K562 (cell line): ENCODE measurements around the gene RNF207. TPM values are rescaled to one million over a fixed set of nuclear protein-coding genes. Genes with fewer than 3 reads are reported as not detected.
A peak's percentile ranks its signal among the peaks of the same experiment; 100 is the strongest.

ENCODE experiments used
- ATAC-seq: fragments of 200-7000 bp; cut with Tn5 transposase; 3 replicates; pipeline ENCODE4 v1.9.1; 2020; ENCODE audit warnings: moderate library complexity
- Bru-seq: library from RNA; stranded (reverse); fragments of 400-500 nt; gene quantifications from one replicate; lab custom pipeline; 2021; lab: Mats Ljungman, UMichigan
- BruChase-seq, 2 experiments: library from RNA; stranded (reverse); fragments of 400-500 nt; gene quantifications; one replicate each; lab custom pipeline; 2021; lab: Mats Ljungman, UMichigan
- BruUV-seq: library from RNA; stranded (reverse); fragments of 400-500 nt; replicated peaks from 2 replicates; lab custom pipeline; 2021; lab: Mats Ljungman, UMichigan
- CTCF ChIA-PET: fragments of 300-600 bp; formaldehyde crosslinking; extraction: SDS; loops from one replicate; lab custom pipeline; 2021; ENCODE audit warnings: low intra/inter-chr PET ratio; lab: Yijun Ruan, JAX
- POLR2A ChIA-PET: fragments of 300-600, 350-650 bp; sonication (Branson Sonifier 250); formaldehyde crosslinking; extraction: SDS; loops from one replicate; lab custom pipeline; 2021; ENCODE audit warnings: antibody characterized with exemption, inconsistent platforms; lab: Yijun Ruan, JAX
- DNase-seq, 4 experiments: peaks; one replicate each; pipeline versions ENCODE4 v3.0.0 to v3.0.0-alpha.2; 2011 to 2018; ENCODE audit warnings: low spot score in 3 of 4, mixed read lengths in 3 of 4; ENCODE audit errors: extremely low read depth in 1 of 4
- FAIRE-seq: peaks from 2 replicates; lab custom pipeline; 2011; peaks lifted over from hg19 to GRCh38; lab: Jason Lieb, UNC
- H2AFZ ChIP-seq: 2 replicates; pipeline ENCODE4 v1.6.0; 2011; ENCODE audit warnings: low read depth, low read length, control low read depth, inconsistent platforms
- H3K27ac ChIP-seq: fragments of 200-600 bp; 3 replicates; pipeline ENCODE4 v1.8.0; 2011; ENCODE audit warnings: low read depth, mild to moderate bottlenecking, control low read depth, inconsistent platforms, low read length, moderate library complexity, mixed read lengths; ENCODE audit errors: extremely low read depth
- H3K27me3 ChIP-seq, 2 experiments: fragments of 300-600 bp in 1 of 2; 2 replicates in 1 of 2; 3 replicates in 1 of 2; pipeline versions ENCODE4 v1.6.0 to v1.8.0; 2011; ENCODE audit warnings: inconsistent platforms in 2 of 2, low read length in 2 of 2, mild to moderate bottlenecking in 1 of 2, mixed read lengths in 1 of 2, moderate library complexity in 1 of 2; ENCODE audit not compliant: control insufficient read depth in 2 of 2, insufficient read depth in 2 of 2
- H3K36me3 ChIP-seq: fragments of 300-600 bp; 3 replicates; pipeline ENCODE4 v1.8.0; 2011; ENCODE audit warnings: mild to moderate bottlenecking, low read length, inconsistent platforms; ENCODE audit not compliant: control insufficient read depth, insufficient read depth
- H3K4me1 ChIP-seq, 2 experiments: fragments of 200-600 bp in 1 of 2; replicated peaks in 1 of 2; 2 replicates in 1 of 2; 3 replicates in 1 of 2; pipeline versions ENCODE4 v1.5.1 to v1.8.0; 2011; ENCODE audit warnings: inconsistent platforms in 2 of 2, low read length in 2 of 2, mild to moderate bottlenecking in 1 of 2, mixed read lengths in 1 of 2, moderate library complexity in 1 of 2; ENCODE audit not compliant: control insufficient read depth in 2 of 2, insufficient read depth in 2 of 2
- H3K4me2 ChIP-seq: 2 replicates; pipeline ENCODE4 v1.6.1; 2011; ENCODE audit warnings: low read length, control low read depth, inconsistent platforms, mixed read lengths; ENCODE audit not compliant: insufficient read depth
- H3K4me3 ChIP-seq: fragments of 200-600 bp; sonication (generic), shearing (Covaris generic); 2 replicates; pipeline ENCODE4 v1.5.1; 2016; ENCODE audit warnings: control low read depth, inconsistent platforms
- H3K79me2 ChIP-seq: fragments of 200-600 bp; 3 replicates; pipeline ENCODE4 v1.8.0; 2011; ENCODE audit warnings: low read length, inconsistent platforms; ENCODE audit not compliant: control insufficient read depth, insufficient read depth
- H3K9ac ChIP-seq, 2 experiments: 2 replicates each; pipeline versions ENCODE4 v1.6.0 to v1.6.1; 2011; ENCODE audit warnings: low read depth in 2 of 2, low read length in 2 of 2, control low read depth in 1 of 2, inconsistent platforms in 1 of 2, mild to moderate bottlenecking in 1 of 2, mixed read lengths in 1 of 2; ENCODE audit not compliant: insufficient read depth in 1 of 2
- H3K9me1 ChIP-seq: one replicate; pipeline ENCODE4 v1.6.0; 2011; ENCODE audit warnings: inconsistent platforms, mild to moderate bottlenecking, low read length, moderate library complexity; ENCODE audit not compliant: control insufficient read depth, insufficient read depth
- H3K9me3 ChIP-seq: replicated peaks from 2 replicates; pipeline ENCODE4 v1.5.1; 2011; ENCODE audit warnings: low read depth, low read length, inconsistent platforms; ENCODE audit not compliant: control insufficient read depth, insufficient read depth
- H4K20me1 ChIP-seq: replicated peaks from 2 replicates; pipeline ENCODE4 v1.6.1; 2011; ENCODE audit warnings: low read length, inconsistent platforms, mixed read lengths; ENCODE audit not compliant: control insufficient read depth, insufficient read depth
- ARID1B ChIP-seq: fragments of 450-650 bp; IDR thresholded peaks from 2 replicates; pipeline ENCODE4 v1.6.1; 2016; ENCODE audit warnings: antibody characterized with exemption, mild to moderate bottlenecking, inconsistent platforms
- CCNT2 ChIP-seq: IDR thresholded peaks from 2 replicates; pipeline ENCODE4 v1.6.1; 2011; ENCODE audit warnings: borderline replicate concordance, low read depth, mild to moderate bottlenecking, moderate library complexity, mixed read lengths, low read length; ENCODE audit not compliant: insufficient read length; ENCODE audit errors: extremely low read depth
- EP300 ChIP-seq: IDR thresholded peaks from 2 replicates; pipeline ENCODE4 v1.6.1; 2012; ENCODE audit warnings: low read length, improper control_type of control experiment
- GABPB2 ChIP-seq: fragments of 250-450 bp; sonication (Bioruptor Pico); conservative IDR thresholded peaks from 2 replicates; pipeline ENCODE4 v1.5.1; 2021; ENCODE audit warnings: mild to moderate bottlenecking
- PCBP1 ChIP-seq: fragments of 200-400 bp; formaldehyde crosslinking; IDR thresholded peaks from 2 replicates; pipeline ENCODE4 v1.6.1; 2018; ENCODE audit warnings: mild to moderate bottlenecking, low read depth, low read length; ENCODE audit not compliant: poor library complexity, severe bottlenecking
- PTBP1 ChIP-seq: fragments of 200-400 bp; formaldehyde crosslinking; IDR thresholded peaks from 2 replicates; pipeline ENCODE4 v1.6.1; 2017; ENCODE audit warnings: low read depth, low read length
- RAD51 ChIP-seq: fragments of 450-650 bp; IDR thresholded peaks from 2 replicates; pipeline ENCODE4 v1.7.1; 2016; ENCODE audit warnings: low read depth, mild to moderate bottlenecking, borderline replicate concordance
- RBM15 ChIP-seq: fragments of 200-400 bp; formaldehyde crosslinking; IDR thresholded peaks from 2 replicates; pipeline ENCODE4 v1.6.1; 2018; ENCODE audit warnings: mild to moderate bottlenecking, low read length, moderate library complexity; ENCODE audit not compliant: insufficient read depth
- TFAP4 ChIP-seq: sonication (generic); formaldehyde crosslinking; IDR thresholded peaks from 2 replicates; pipeline ENCODE4 v1.8.0; 2022; ENCODE audit warnings: missing genetic modification reagents, mild to moderate bottlenecking, moderate library complexity, borderline replicate concordance
- TOE1 ChIP-seq, 2 experiments: fragments of 450-650 bp in 1 of 2; sonication (generic) in 1 of 2; formaldehyde crosslinking in 1 of 2; IDR thresholded peaks; 2 replicates each; pipeline versions ENCODE4 v1.7.1 to v1.8.0; 2016 to 2022; ENCODE audit warnings: borderline replicate concordance in 2 of 2, mild to moderate bottlenecking in 2 of 2, antibody characterized with exemption in 1 of 2, inconsistent platforms in 1 of 2, low read depth in 1 of 2, missing genetic modification reagents in 1 of 2, moderate library complexity in 1 of 2
- VEZF1 ChIP-seq: fragments of 200-800 bp; sonication (Bioruptor generic); IDR thresholded peaks from 2 replicates; pipeline ENCODE4 v1.6.1; 2017; ENCODE audit warnings: missing genetic modification characterization, missing compliant biosample characterization
- ZFP30 ChIP-seq: fragments of 250-450 bp; sonication (Bioruptor Pico); IDR thresholded peaks from 2 replicates; pipeline ENCODE4 v1.8.0; 2022; ENCODE audit warnings: moderate library complexity, mild to moderate bottlenecking, inconsistent platforms, borderline replicate concordance
- ZNF146 ChIP-seq: IDR thresholded peaks from one replicate; pipeline ENCODE4 v1.6.1; 2018; ENCODE audit warnings: missing compliant biosample characterization; ENCODE audit not compliant: unreplicated experiment
- WGBS: fragments of 100-300 bp; shearing (Covaris generic); methylation state at CpG from one replicate; pipeline ENCODE4 v1.1.6; 2016; ENCODE audit warnings: low coverage, mixed read lengths; ENCODE audit not compliant: insufficient coverage; ENCODE audit errors: missing lambda C conversion rate; 5-methylcytosine and 5-hydroxymethylcytosine counted together
- in situ Hi-C: fragments of 300-500 bp; cut with MboI; formaldehyde crosslinking; loops from 4 replicates; pipeline ENCODE4 v1.15.0; 2018; ENCODE audit warnings: inconsistent platforms, mixed read lengths
- intact Hi-C: fragments of 100-400 bp; cut with micrococcal nuclease; formaldehyde crosslinking; loops from 2 replicates; pipeline ENCODE4 v1.14.2; 2022
- long read RNA-seq, 3 experiments: library from polyadenylated mRNA in 2 of 3; library from RNA in 1 of 3; unstranded in 2 of 3; stranded (forward) in 1 of 3; transcript quantifications; one replicate each; pipeline ENCODE4 v2.0.0, GENCODE V29; 2019 to 2022
- polyA minus RNA-seq, 3 experiments: library from RNA; depleted of rRNA, polyadenylated mRNA; stranded (reverse); fragments of >200 nt; gene quantifications; 2 replicates each; pipeline ENCODE4 v1.2.3, GENCODE V29; 2011
- polyA plus RNA-seq, 8 experiments: library from polyadenylated mRNA; depleted of rRNA in 4 of 8; stranded (reverse) in 5 of 8; unstranded in 3 of 8; fragments of >200 nt; fragmentation: Nextera tagmentation in 2 of 8; fragmentation: Illumina TruSeq in 1 of 8; extraction: Ambion mirVana in 2 of 8; extraction: Trizol in 1 of 8; gene quantifications; 2 replicates each; pipeline versions ENCODE4 v1.2.1 to v1.2.3, GENCODE V29; 2011 to 2014; ENCODE audit warnings: inconsistent platforms in 1 of 8, missing spikeins in 1 of 8
- total RNA-seq, 7 experiments: library from RNA; depleted of rRNA in 6 of 7; stranded (reverse); fragments of >200 nt in 6 of 7; fragmentation: Illumina TruSeq in 2 of 7; extraction: Trizol in 2 of 7; gene quantifications; 2 replicates each; pipeline versions ENCODE4 v1.2.1 to v1.2.3, GENCODE V29; 2011 to 2021; ENCODE audit warnings: low replicate concordance in 1 of 7

Gene RNF207
- 82.0 and 222 TPM in 2 replicates for total RNA-seq (2011; cell fraction: chromatin; rRNA removed; ENCODE audit: low replicate concordance)
- 147 and 149 TPM in 2 replicates for total RNA-seq (2011; cell fraction: nucleolus; rRNA removed)
- total RNA-seq (2011; cell fraction: nucleoplasm; rRNA removed), result 90.3 and 94.3 TPM in 2 replicates
- total RNA-seq (2014; rRNA removed) (16.8 and 17.8 TPM in 2 replicates), total RNA-seq (2014; rRNA removed; fragmentation: Illumina TruSeq; extraction: Trizol) (5.3 and 7.0 TPM in 2 replicates), total RNA-seq (2015; rRNA removed; fragmentation: Illumina TruSeq; extraction: Trizol) (10.9 and 12.9 TPM in 2 replicates), total RNA-seq (2021) (21.7 and 26.6 TPM in 2 replicates), polyA plus RNA-seq (2011; rRNA removed) (10.8 and 17.6 TPM in 2 replicates), polyA plus RNA-seq (2014; fragmentation: Illumina TruSeq; extraction: Trizol) (13.4 and 14.7 TPM in 2 replicates), polyA plus RNA-seq (2014; fragmentation: Nextera tagmentation; extraction: Ambion mirVana) (1 to 10 TPM; 2.7 to 4.3 TPM), polyA plus RNA-seq (2014; rRNA removed) (30.6 and 37.1 TPM in 2 replicates), polyA minus RNA-seq (2011; rRNA and poly(A)+ RNA removed) (4.7 and 5.8 TPM in 2 replicates), Bru-seq, nascent RNA (percentile 72 among the genes with signal in this experiment), BruChase-seq, experiment 1, labeled RNA remaining after a 2-hour chase (percentile 58 among the genes with signal in this experiment), BruChase-seq, experiment 2, labeled RNA remaining after a 6-hour chase (percentile 57 among the genes with signal in this experiment)
- 7.7 and 14.1 TPM in 2 replicates for polyA plus RNA-seq (2011; cell fraction: cytosol; rRNA removed)
- polyA plus RNA-seq (2011; cell fraction: nucleus; rRNA removed), result 96.4 and 160 TPM in 2 replicates
- 12.5 and 17.6 TPM in 2 replicates for polyA plus RNA-seq (2012)
- 9.4 and 12.2 TPM in 2 replicates for polyA minus RNA-seq (2011; cell fraction: cytosol; rRNA and poly(A)+ RNA removed)
- 44.0 and 47.4 TPM in 2 replicates for polyA minus RNA-seq (2011; cell fraction: nucleus; rRNA and poly(A)+ RNA removed)
- long read RNA-seq, experiment 1, partial matches to known transcripts, result 3 of 9 reads
- long read RNA-seq, experiment 1, other reads (novel, unspliced or antisense), result 5 of 9 reads
- long read RNA-seq, experiment 2, partial matches to known transcripts, result 0 of 1 reads
- long read RNA-seq, experiment 2, other reads (novel, unspliced or antisense), result 1 of 1 reads
- long read RNA-seq, experiment 3, partial matches to known transcripts, result 0 of 1 reads
- long read RNA-seq, experiment 3, other reads (novel, unspliced or antisense), result 0 of 1 reads

- ChIA-PET POLR2A (interaction anchor here (0.8 to 1.7 kb wide), 5 partner anchors 15 to 148 kb away, joined by 3 to 10 read pairs (median 5); partner anchors contain the start of gene ICMT), CTCF (interaction anchor here (0.6 to 1.5 kb wide), 2 partner anchors 39 to 153 kb away, joined by 3 read pairs; no protein-coding TSS in a partner anchor)
- H3K9me3 ChIP-seq, result no peaks in the 10 kb centered on the region
- no peaks in the 10 kb centered on the region for H4K20me1 ChIP-seq
- DNase-seq (peak; percentile 83 to 85 (median 84)), ATAC-seq (peak; percentile 68), FAIRE-seq (no peak)
- peaks cover 56% of the 10 kb centered on the region for H3K79me2 ChIP-seq
- intact Hi-C loops (loop anchor here (2.0 kb wide), 1 partner anchor 213 kb away; the partner anchor contains the start of gene NPHP4), in situ Hi-C loops (no loop called here)
- H3K4me3 ChIP-seq, result peak within 1 kb of the TSS; percentile 62
- peaks cover 25% of the 10 kb centered on the region; the same call in 2 of the 3 replicates for H3K36me3 ChIP-seq
- whole genome bisulfite sequencing, result 29% methylated on average over 55 of the region's 66 CpGs
- no TSS peak for BruUV-seq
- peaks cover 14 to 77% of the 10 kb centered on the region in 2 experiments; a peak in 4 of 5 replicates for H3K4me1 ChIP-seq
- no peaks in the 10 kb centered on the region for H3K27me3 ChIP-seq
- peak within 1 kb of the TSS; percentile 97 for H2AFZ ChIP-seq
- H3K4me2 ChIP-seq, result peak within 1 kb of the TSS; percentile 85
- H3K9ac ChIP-seq, result peak within 1 kb of the TSS; percentile 80 to 95
- H3K9me1 ChIP-seq, result peaks cover 4% of the 10 kb centered on the region
- peak within 1 kb of the TSS; percentile 87 for H3K27ac ChIP-seq
- no peak for TF ChIP-seq ZNF146
- no peak for TF ChIP-seq RBM15
- no peak for TF ChIP-seq EP300
- no peak for TF ChIP-seq ZFP30
- no peak for TF ChIP-seq PTBP1
- TF ChIP-seq CCNT2, result peak; percentile 43
- no peak for TF ChIP-seq GABPB2 (CRISPR knock-in tag)
- TF ChIP-seq TOE1 (IDR thresholded peaks at IDR 0.05; ENCODE audit: borderline replicate concordance), result no peak
- no peak for TF ChIP-seq TOE1 (CRISPR knock-in tag; IDR thresholded peaks at IDR 0.05; ENCODE audit: borderline replicate concordance, low read depth)
- no peak for TF ChIP-seq RAD51
- peak; percentile 40; the same call in 1 of the 2 replicates for TF ChIP-seq VEZF1 (CRISPR knock-in tag)
- 0 out of 2 replicates have a peak, but pooled peaks have one; percentile 35 for TF ChIP-seq TFAP4 (CRISPR knock-in tag)
- TF ChIP-seq PCBP1, result peak; percentile 72
- TF ChIP-seq ARID1B, result no peak
These were observed at the start of gene RNF207 for GRCh38 chr1:6205849-6206519. TSS of gene RNF207 (plus strand) at chr1:6206119. CDS start at chr1:6206536, 417 bp downstream.
